ENCODE data around the gene OXGR1. TPM values are rescaled to one million over a fixed set of nuclear protein-coding genes. Genes with fewer than 3 reads are reported as not detected.

OXGR1 gene
- total and polyA plus RNA-seq, 9 of the 15 experiments (the other 6 are each of a cell fraction or from before 2014, with no cell fraction given) = 0.03 TPM; not detected in 8

GRCh38 chr13:97004096-97004876 lies 10.0 kb upstream of the OXGR1 start (continued):
- TF ChIP-seq RFX1 (IDR thresholded peaks at IDR 0.05) (no peak), ZZZ3 (IDR thresholded peaks at IDR 0.05) (no peak), NBN (IDR thresholded peaks at IDR 0.05; ENCODE audit: low read depth) (no peak), HNRNPH1 (optimal IDR thresholded peaks at IDR 0.05; ENCODE audit: low read depth, low read length) (no peak), POLR2G (IDR thresholded peaks at IDR 0.05; ENCODE audit: low read depth, low read length) (no peak), EWSR1 (IDR thresholded peaks at IDR 0.05; ENCODE audit: borderline replicate concordance, low read depth, partially characterized antibody) (no peak), ZNF511 (CRISPR knock-in tag; IDR thresholded peaks at IDR 0.05) (no peak)

- no peaks in the 10 kb centered on the region for H3K27me3 ChIP-seq (ENCODE audit: control insufficient read depth in 2 of 2, insufficient read depth in 2 of 2, low read length in 2 of 2)
- no peaks in the 10 kb centered on the region for H3K4me1 ChIP-seq (replicated peaks in 1 of 2; ENCODE audit: control insufficient read depth in 2 of 2, insufficient read depth in 2 of 2, low read length in 2 of 2)
- no peaks in the 10 kb centered on the region for H3K9me1 ChIP-seq (ENCODE audit: control insufficient read depth, insufficient read depth, low read length)
- TF ChIP-seq JUN (IDR thresholded peaks at IDR 0.05; ENCODE audit: borderline replicate concordance, low read depth, low read length) (no peak), JUN (CRISPR knock-in tag; IDR thresholded peaks at IDR 0.05; ENCODE audit: borderline replicate concordance) (no peak), CREB5 (CRISPR knock-in tag; IDR thresholded peaks at IDR 0.05) (no peak)
- no peak overlapping the region for H3K27ac ChIP-seq (ENCODE audit: extremely low read depth, low read depth, low read length)
- FAIRE-seq = no peak
- H4K20me1 ChIP-seq (replicated peaks; ENCODE audit: control insufficient read depth, insufficient read depth, low read length) = no peaks in the 10 kb centered on the region
- 3% methylated on average over 2 of the region's 2 CpGs for WGBS (ENCODE audit: insufficient coverage, low coverage, missing lambda C conversion rate)
- H3K9ac ChIP-seq (ENCODE audit: insufficient read depth in 1 of 2, low read depth in 2 of 2, low read length in 2 of 2) = no peak overlapping the region
- no peaks in the 10 kb centered on the region for H3K36me3 ChIP-seq (ENCODE audit: control insufficient read depth, insufficient read depth, low read length)
- DNase-seq (ENCODE audit: extremely low read depth in 1 of 4, low spot score in 3 of 4) = no peak
- POLR2A ChIA-PET = interaction anchor here (0.7 kb wide), 1 partner anchor 11 kb away, joined by 4 read pairs; no protein-coding TSS in a partner anchor
- CTCF ChIA-PET (ENCODE audit: low intra/inter-chr PET ratio) = no interaction called here
- H3K4me2 ChIP-seq (ENCODE audit: insufficient read depth, low read length) = no peak overlapping the region
- in situ Hi-C loops (cut with MboI) = loop anchor here (10.0 kb wide), 1 partner anchor 562 kb away; no protein-coding TSS in a partner anchor
- no peaks in the 10 kb centered on the region for H3K9me3 ChIP-seq (replicated peaks; ENCODE audit: control insufficient read depth, insufficient read depth, low read depth, low read length)
- no peak for ATAC-seq
- no peaks in the 10 kb centered on the region for H3K79me2 ChIP-seq (ENCODE audit: control insufficient read depth, insufficient read depth, low read length)
- intact Hi-C loops (cut with micrococcal nuclease) = no loop called here
- no peak overlapping the region for H2AFZ ChIP-seq (ENCODE audit: low read depth, low read length)
- H3K4me3 ChIP-seq = no peak overlapping the region
- BruUV-seq (replicated peaks) = no TSS peak
Measured at GRCh38 chr13:97003071-97003470, 8.8 kb upstream of the OXGR1 start.

All from K562 (cell line).